ENCODE measurements around the gene GPR78. TPM values are rescaled to one million over a fixed set of nuclear protein-coding genes. Genes with fewer than 3 reads are reported as not detected.

Gene GPR78
- total RNA-seq, 1 experiment from 2014 or later, result 5.7 TPM

GRCh38 chr4:8558080-8558960, 21.9 kb upstream of the GPR78 start (continued):
- TF ChIP-seq ZBTB43 (CRISPR knock-in tag; IDR thresholded peaks at IDR 0.05), result no peak

GRCh38 chr4:8559011-8559410, 21.2 kb upstream of the GPR78 start:
- ChIA-PET POLR2A (interaction anchor here (0.8 kb wide), 1 partner anchor 69 kb away, joined by 4 read pairs; no protein-coding TSS in a partner anchor), CTCF (interaction anchor here (1.1 kb wide), 1 partner anchor 27 kb away, joined by 4 read pairs; no protein-coding TSS in a partner anchor)
- TF ChIP-seq ZNF416 (CRISPR knock-in tag; IDR thresholded peaks at IDR 0.05) (no peak), SMAD4 (CRISPR knock-in tag; IDR thresholded peaks at IDR 0.05) (no peak), ARID4B (CRISPR knock-in tag; IDR thresholded peaks at IDR 0.05; ENCODE audit: borderline replicate concordance) (no peak), FOXP4 (CRISPR knock-in tag; IDR thresholded peaks at IDR 0.05) (no peak), HMGXB4 (CRISPR knock-in tag; IDR thresholded peaks at IDR 0.05) (no peak), ZNF281 (CRISPR knock-in tag; IDR thresholded peaks at IDR 0.05) (no peak), GABPB1 (CRISPR knock-in tag; IDR thresholded peaks at IDR 0.05) (no peak)
- no peak for DNase-seq (ENCODE audit: low spot score)
- Mint-ChIP-seq H3K27me3 (ENCODE audit: low read depth) (no peaks in the 10 kb centered on the region), H3K36me3 (peaks cover 3% of the 10 kb centered on the region; the same call in 1 of the 2 replicates), H3K4me1 (peaks cover 16% of the 10 kb centered on the region), H3K9me3 (peaks cover 3% of the 10 kb centered on the region), H3K27ac (no peak overlapping the region), H3K4me3 (no peak overlapping the region)
- no peak for ATAC-seq
